HepG2 (cell line): ENCODE data around the gene USP1. TPM values are rescaled to one million over a fixed set of nuclear protein-coding genes. Genes with fewer than 3 reads are reported as not detected.
A peak's percentile ranks its signal among the peaks of the same experiment; 100 is the strongest.

Source experiments
- CEBPB ChIP-seq: IDR thresholded peaks from 2 replicates; pipeline ENCODE4 v1.6.1; 2011; ENCODE audit warnings: low read depth, low read length, improper control_type of control experiment, borderline replicate concordance
- ETV5 ChIP-seq: IDR thresholded peaks from 2 replicates; pipeline ENCODE4 v1.6.1; 2018; ENCODE audit warnings: missing biosample characterization, missing genetic modification reagents, inconsistent platforms, borderline replicate concordance
- FOSL1 ChIP-seq: sonication (generic); formaldehyde crosslinking; IDR thresholded peaks from 2 replicates; pipeline ENCODE4 v1.9.0; 2021; ENCODE audit warnings: missing genetic modification reagents, borderline replicate concordance
- GABPA ChIP-seq, 2 experiments: IDR thresholded peaks; 2 replicates each; pipeline ENCODE4 v1.6.1; 2011 to 2016; ENCODE audit warnings: low read depth in 2 of 2, low read length in 1 of 2, missing biosample characterization in 1 of 2, missing genetic modification characterization in 1 of 2
- HOXD1 ChIP-seq: sonication (generic); formaldehyde crosslinking; IDR thresholded peaks from 2 replicates; pipeline ENCODE4 v1.5.0; 2020; ENCODE audit warnings: missing genetic modification reagents
- JARID2 ChIP-seq: sonication (generic); formaldehyde crosslinking; IDR thresholded peaks from 2 replicates; pipeline ENCODE4 v1.8.1; 2023; ENCODE audit warnings: missing genetic modification reagents, inconsistent platforms; ENCODE audit not compliant: insufficient replicate concordance
- JUND ChIP-seq: sonication (generic); formaldehyde crosslinking; IDR thresholded peaks from 2 replicates; pipeline ENCODE4 v1.8.0; 2022; ENCODE audit warnings: mild to moderate bottlenecking, missing genetic modification reagents
- MAFK ChIP-seq, 2 experiments: IDR thresholded peaks in 1 of 2; conservative IDR thresholded peaks in 1 of 2; 2 replicates each; pipeline ENCODE4 v1.6.1; 2011; ENCODE audit warnings: improper control_type of control experiment in 2 of 2, low read length in 2 of 2
- MED1 ChIP-seq: sonication (generic); formaldehyde crosslinking; IDR thresholded peaks from 2 replicates; pipeline ENCODE4 v1.4.0; 2020; ENCODE audit warnings: missing genetic modification reagents
- RBM22 ChIP-seq: fragments of 200-400 bp; formaldehyde crosslinking; optimal IDR thresholded peaks from 2 replicates; pipeline ENCODE3; 2017; ENCODE audit warnings: mild to moderate bottlenecking, low read length, moderate library complexity
- SALL1 ChIP-seq: sonication (generic); formaldehyde crosslinking; IDR thresholded peaks from 2 replicates; pipeline ENCODE4 v1.8.0; 2022; ENCODE audit warnings: mild to moderate bottlenecking, missing genetic modification reagents
- SNAI1 ChIP-seq: sonication (generic); formaldehyde crosslinking; IDR thresholded peaks from 2 replicates; pipeline ENCODE4 v1.5.0; 2020; ENCODE audit warnings: mild to moderate bottlenecking, missing genetic modification reagents, borderline replicate concordance
- SYNCRIP ChIP-seq: fragments of 200-400 bp; formaldehyde crosslinking; IDR thresholded peaks from 2 replicates; pipeline ENCODE4 v1.6.1; 2018; ENCODE audit warnings: mild to moderate bottlenecking, low read depth, low read length; ENCODE audit not compliant: insufficient read depth
- ZBTB10 ChIP-seq: sonication (generic); formaldehyde crosslinking; IDR thresholded peaks from 2 replicates; pipeline ENCODE4 v1.4.0; 2020; ENCODE audit warnings: missing genetic modification reagents, borderline replicate concordance
- ZBTB3 ChIP-seq: sonication (generic); formaldehyde crosslinking; IDR thresholded peaks from 2 replicates; pipeline ENCODE4 v1.4.0; 2020; ENCODE audit warnings: low read depth, mild to moderate bottlenecking, moderate library complexity, missing genetic modification reagents, borderline replicate concordance
- ZNF180 ChIP-seq: sonication (generic); formaldehyde crosslinking; IDR thresholded peaks from 2 replicates; pipeline ENCODE4 v1.4.0; 2020; ENCODE audit warnings: low read depth, missing genetic modification reagents, borderline replicate concordance
- ZNF878 ChIP-seq: sonication (generic); formaldehyde crosslinking; IDR thresholded peaks from 2 replicates; pipeline ENCODE4 v1.8.1; 2023; ENCODE audit warnings: mild to moderate bottlenecking, missing genetic modification reagents, moderate library complexity
- polyA plus RNA-seq, 8 experiments: library from polyadenylated mRNA; depleted of rRNA in 3 of 8; stranded (reverse) in 7 of 8; unstranded in 1 of 8; fragments of >200 nt; fragmentation: Illumina TruSeq in 4 of 8; extraction: Trizol in 4 of 8; gene quantifications; 2 replicates each; pipeline versions ENCODE4 v1.2.1 to v1.2.3, GENCODE V29; 2011 to 2016; ENCODE audit warnings: low read depth in 4 of 8, missing spikeins in 1 of 8, mixed read lengths in 1 of 8; ENCODE audit not compliant: insufficient read depth in 1 of 8
- total RNA-seq, 5 experiments: library from RNA; depleted of rRNA; stranded (reverse); fragments of >200 nt; fragmentation: Illumina TruSeq; extraction: Trizol; gene quantifications; 2 replicates each; pipeline ENCODE4 v1.2.3, GENCODE V29; 2016; ENCODE audit warnings: low read depth in 1 of 5
- TF ChIP-seq, protein P1 (sequence below): sonication (generic); formaldehyde crosslinking; IDR thresholded peaks from 2 replicates; pipeline ENCODE4 v1.4.0; 2020; ENCODE audit warnings: missing genetic modification reagents
- TF ChIP-seq, protein P2 (sequence below): sonication (generic); formaldehyde crosslinking; IDR thresholded peaks from 2 replicates; pipeline ENCODE4 v1.5.0; 2020; ENCODE audit warnings: mild to moderate bottlenecking, missing genetic modification reagents
- TF ChIP-seq, protein P3 (sequence below): IDR thresholded peaks from 2 replicates; pipeline ENCODE4 v1.6.1; 2016; ENCODE audit warnings: missing genetic modification reagents, missing compliant biosample characterization
- TF ChIP-seq, protein P4 (sequence below): sonication (generic); formaldehyde crosslinking; IDR thresholded peaks from 2 replicates; pipeline ENCODE4 v1.5.0; 2020; ENCODE audit warnings: missing genetic modification reagents

The USP1 gene
- total and polyA plus RNA-seq, 2 of the 13 experiments (the other 11 are each of a cell fraction or from before 2014, with no cell fraction given), result 9.0 to 64.6 TPM

GRCh38 chr1:62436466-62437272, at the start of gene USP1 (continued):
- TF ChIP-seq, protein P1, sequence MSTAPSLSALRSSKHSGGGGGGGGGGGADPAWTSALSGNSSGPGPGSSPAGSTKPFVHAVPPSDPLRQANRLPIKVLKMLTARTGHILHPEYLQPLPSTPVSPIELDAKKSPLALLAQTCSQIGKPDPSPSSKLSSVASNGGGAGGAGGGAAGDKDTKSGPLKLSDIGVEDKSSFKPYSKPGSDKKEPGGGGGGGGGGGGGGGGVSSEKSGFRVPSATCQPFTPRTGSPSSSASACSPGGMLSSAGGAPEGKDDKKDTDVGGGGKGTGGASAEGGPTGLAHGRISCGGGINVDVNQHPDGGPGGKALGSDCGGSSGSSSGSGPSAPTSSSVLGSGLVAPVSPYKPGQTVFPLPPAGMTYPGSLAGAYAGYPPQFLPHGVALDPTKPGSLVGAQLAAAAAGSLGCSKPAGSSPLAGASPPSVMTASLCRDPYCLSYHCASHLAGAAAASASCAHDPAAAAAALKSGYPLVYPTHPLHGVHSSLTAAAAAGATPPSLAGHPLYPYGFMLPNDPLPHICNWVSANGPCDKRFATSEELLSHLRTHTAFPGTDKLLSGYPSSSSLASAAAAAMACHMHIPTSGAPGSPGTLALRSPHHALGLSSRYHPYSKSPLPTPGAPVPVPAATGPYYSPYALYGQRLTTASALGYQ, result no peak; the same call in 1 of the 2 replicates
- TF ChIP-seq SNAI1 (CRISPR knock-in tag), result no peak; the same call in 1 of the 2 replicates
- TF ChIP-seq HOXD1 (CRISPR knock-in tag), result no peak
- no peak; the same call in 1 of the 2 replicates for TF ChIP-seq ZNF180 (CRISPR knock-in tag)
- TF ChIP-seq SALL1 (CRISPR knock-in tag), result peak; percentile 6; the same call in 1 of the 2 replicates
- no peak for TF ChIP-seq MAFK (conservative IDR thresholded peaks at IDR 0.05 in 1 of 2, IDR thresholded peaks at IDR 0.05 in 1 of 2; ENCODE audit: low read length in 2 of 2)
- TF ChIP-seq, protein P2, sequence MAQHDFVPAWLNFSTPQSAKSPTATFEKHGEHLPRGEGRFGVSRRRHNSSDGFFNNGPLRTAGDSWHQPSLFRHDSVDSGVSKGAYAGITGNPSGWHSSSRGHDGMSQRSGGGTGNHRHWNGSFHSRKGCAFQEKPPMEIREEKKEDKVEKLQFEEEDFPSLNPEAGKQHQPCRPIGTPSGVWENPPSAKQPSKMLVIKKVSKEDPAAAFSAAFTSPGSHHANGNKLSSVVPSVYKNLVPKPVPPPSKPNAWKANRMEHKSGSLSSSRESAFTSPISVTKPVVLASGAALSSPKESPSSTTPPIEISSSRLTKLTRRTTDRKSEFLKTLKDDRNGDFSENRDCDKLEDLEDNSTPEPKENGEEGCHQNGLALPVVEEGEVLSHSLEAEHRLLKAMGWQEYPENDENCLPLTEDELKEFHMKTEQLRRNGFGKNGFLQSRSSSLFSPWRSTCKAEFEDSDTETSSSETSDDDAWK, result no peak
- TF ChIP-seq, protein P3, sequence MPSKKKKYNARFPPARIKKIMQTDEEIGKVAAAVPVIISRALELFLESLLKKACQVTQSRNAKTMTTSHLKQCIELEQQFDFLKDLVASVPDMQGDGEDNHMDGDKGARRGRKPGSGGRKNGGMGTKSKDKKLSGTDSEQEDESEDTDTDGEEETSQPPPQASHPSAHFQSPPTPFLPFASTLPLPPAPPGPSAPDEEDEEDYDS, result peak; percentile 16
- peak; percentile 21; the same call in 1 of the 2 replicates for TF ChIP-seq ZBTB10 (CRISPR knock-in tag)
- peak; percentile 59 for TF ChIP-seq MED1 (CRISPR knock-in tag)
- peak; percentile 91 for TF ChIP-seq JARID2 (CRISPR knock-in tag)
- no peak for TF ChIP-seq SYNCRIP
- TF ChIP-seq ETV5 (CRISPR knock-in tag), result 0 out of 2 replicates have a peak, but pooled peaks have one; percentile 14
- peak; percentile 97 for TF ChIP-seq ZNF878 (CRISPR knock-in tag)
- TF ChIP-seq, protein P4, sequence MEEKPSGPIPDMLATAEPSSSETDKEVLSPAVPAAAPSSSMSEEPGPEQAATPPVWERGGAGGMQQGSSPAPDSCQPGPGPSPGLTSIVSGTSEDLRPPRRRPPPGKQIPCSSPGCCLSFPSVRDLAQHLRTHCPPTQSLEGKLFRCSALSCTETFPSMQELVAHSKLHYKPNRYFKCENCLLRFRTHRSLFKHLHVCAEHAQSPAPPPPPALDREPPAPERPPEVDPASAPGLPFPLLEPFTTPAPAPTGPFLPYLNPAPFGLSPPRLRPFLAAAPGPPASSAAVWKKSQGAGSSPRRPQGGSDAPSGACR, result peak; percentile 92
- no peak for TF ChIP-seq FOSL1 (CRISPR knock-in tag)
- peak; percentile 43; the same call in 1 of the 2 replicates for TF ChIP-seq JUND
- TF ChIP-seq GABPA (IDR thresholded peaks at IDR 0.05; ENCODE audit: low read depth, low read length), result no peak
- TF ChIP-seq GABPA (CRISPR knock-in tag; IDR thresholded peaks at IDR 0.05; ENCODE audit: low read depth), result peak; percentile 2; the same call in 1 of the 2 replicates
- TF ChIP-seq CEBPB, result no peak
- peak; percentile 26; the same call in 1 of the 2 replicates for TF ChIP-seq ZBTB3
- no peak for TF ChIP-seq RBM22
